Measurements from ENCODE around the gene HKDC1.

DNA sequence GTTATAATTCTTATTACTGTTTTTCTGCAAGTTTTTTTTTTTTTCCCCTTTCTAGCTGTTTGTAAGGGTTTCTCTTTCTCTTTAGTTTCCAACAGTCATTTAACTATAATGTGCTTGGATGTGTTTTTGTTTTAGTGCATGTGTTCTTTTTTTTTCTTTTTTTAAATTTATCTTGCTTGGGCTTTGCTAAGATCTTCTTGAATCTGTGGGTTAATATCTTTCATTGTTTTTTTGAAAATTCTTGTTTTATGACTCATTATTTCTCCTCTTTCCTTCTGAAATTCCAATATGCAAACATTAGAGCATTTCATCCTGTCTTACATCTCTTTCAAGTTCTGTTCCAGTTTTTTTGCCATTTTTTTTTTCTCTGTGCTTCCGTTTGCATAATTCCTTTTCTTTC, 52.5 kb downstream of the HKDC1 start:
- no peak for TF ChIP-seq POLR2A (IDR thresholded peaks at IDR 0.05; ENCODE audit: low read length)
- TF ChIP-seq GATA1 (IDR thresholded peaks at IDR 0.05; ENCODE audit: low read depth, low read length) = no peak
